Measurements from ENCODE around the gene RSRC2.
A peak's percentile ranks its signal among the peaks of the same experiment; 100 is the strongest.
"Not testable (repeated sequence)": the region's sequence is repeated elsewhere in the genome, so short reads cannot be mapped to it uniquely, and the experiment has no call there.

The RSRC2 gene

DNA sequence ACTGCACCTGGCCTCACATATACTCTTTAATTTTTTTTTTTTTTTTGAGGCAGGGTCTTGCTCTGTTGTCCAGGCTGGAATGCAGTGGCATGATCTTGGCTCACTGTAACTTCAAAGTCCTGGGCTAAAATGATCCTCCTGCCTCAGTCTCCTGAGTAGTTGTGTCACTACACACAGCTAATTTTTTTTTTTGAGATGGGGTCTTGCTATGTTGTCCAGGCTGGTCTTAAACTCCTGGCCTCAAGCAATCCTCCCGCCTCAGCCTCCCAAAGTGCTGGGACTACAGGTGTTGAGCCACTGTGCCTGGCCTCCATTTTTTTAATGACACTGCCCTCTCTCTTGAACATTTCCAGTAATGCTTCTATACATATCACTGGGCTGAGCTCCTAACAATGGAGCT is 42.4 kb downstream of the RSRC2 start:
- not testable (repeated sequence) for DNase-seq

DNA sequence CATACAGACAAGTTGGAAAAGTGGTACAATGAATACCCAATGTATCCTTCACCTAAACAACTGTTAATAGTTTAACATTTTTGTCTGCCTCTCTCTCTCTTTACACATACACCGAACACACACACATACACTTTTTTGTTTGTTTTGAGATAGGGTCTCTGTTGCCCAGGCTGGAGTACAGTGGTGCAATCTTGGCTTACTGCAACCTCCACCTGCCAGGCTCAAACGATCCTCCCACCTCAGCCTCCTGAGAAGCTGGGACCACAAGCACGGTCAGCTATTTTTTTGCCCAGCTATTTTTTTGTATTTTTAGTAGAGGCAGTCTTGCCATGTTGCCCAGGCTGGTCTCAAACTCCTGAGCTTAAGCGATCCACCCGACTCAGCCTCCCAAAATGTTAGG is 42.8 kb downstream of the RSRC2 start:
- DNase-seq, result no peak

DNA sequence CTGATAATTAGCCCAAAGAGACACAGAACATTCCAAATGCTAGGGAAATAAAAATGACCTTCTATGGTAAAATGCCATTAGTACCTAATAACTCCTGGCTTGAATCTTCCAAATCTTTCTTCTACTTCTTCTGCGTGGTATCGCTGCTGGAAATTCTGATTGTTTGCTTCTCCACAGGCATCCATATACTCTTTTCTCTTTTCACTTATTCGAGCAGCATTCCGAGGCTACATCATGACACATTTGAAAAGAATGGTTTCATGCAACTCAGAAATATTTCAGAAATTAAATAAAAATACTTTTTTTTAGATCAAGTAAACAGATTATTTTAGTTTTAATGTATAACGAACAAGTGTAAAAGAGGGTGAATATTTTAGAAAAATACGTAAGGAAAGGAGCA is 44.9 kb downstream of the RSRC2 start:
- DNase-seq, result no peak

DNA sequence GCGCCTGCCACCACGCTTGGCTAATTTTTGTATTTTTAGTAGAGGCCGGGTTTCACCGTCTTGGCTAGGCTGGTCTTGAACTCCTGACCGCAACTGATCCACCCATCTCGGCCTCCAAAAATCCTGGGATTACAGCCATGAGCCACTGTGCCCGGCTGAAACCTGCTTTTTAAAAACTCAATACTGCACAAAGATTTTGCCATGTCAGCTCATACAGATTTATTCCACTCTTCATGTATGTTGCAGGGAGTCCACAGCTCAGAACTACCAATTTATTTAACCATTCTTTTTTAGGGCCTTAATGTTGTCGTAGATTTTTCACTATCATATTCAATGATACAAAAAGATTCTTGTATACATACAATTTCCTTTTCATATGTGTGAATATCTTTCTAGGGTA is 46.0 kb downstream of the RSRC2 start:
- no peak for DNase-seq

DNA sequence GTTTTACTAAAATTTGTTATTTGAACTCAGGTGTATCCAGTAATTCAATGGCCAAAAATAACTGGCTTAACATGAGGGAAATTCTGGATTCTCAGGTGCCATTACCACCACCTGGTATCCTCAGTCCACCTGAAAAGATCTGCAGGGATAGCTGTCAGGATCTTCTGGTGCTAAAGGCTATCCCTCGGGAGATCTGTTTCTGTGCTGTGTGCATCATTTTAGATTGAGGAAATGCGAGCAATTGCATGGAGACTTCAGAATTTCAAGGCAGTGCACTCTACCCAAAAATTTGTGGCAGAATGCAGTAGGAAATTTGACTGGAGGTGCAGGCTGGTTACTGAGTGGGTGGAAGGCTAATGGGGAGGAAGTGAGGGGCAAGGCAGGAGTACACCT is 52.4 kb downstream of the RSRC2 start:
- DNase-seq, result no peak

DNA sequence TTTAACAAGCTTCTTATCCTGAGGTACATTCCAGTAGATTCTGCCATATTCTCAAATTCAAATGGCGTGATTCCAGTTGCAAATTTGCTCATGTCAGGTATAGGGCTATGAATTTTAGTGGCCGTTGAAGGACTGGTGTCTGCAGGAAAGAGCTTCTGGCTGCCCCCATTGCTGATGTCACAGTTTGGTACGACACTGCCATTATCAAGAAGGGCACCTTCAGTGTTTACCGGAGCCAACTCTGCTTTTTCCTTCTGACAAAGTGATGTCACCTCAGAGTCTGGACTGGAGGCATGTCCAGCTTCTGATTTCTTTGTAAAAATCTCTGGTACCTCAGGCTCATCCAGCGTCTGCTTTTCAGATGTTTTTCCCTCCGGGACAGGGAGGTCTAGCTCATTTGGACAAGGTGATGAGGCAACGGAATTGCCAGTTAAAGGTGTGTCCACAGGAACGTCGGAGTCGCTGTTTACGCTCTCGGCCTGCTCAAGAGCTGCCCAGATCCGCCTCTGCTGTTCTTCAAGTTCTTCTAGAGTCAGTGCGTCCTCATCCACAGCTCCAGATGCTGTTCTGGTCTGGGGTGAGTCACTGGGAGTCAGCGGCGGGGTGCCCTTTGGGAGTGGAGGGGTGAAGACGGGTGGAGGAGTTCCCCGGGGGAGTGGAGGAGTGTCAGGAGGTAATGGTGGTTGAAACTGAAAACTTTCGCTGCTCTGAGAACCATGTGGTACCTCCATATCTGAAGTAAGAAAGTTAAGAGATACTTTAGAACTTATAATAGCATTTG is 53.0 kb downstream of the RSRC2 start:
- no peak for DNase-seq

DNA sequence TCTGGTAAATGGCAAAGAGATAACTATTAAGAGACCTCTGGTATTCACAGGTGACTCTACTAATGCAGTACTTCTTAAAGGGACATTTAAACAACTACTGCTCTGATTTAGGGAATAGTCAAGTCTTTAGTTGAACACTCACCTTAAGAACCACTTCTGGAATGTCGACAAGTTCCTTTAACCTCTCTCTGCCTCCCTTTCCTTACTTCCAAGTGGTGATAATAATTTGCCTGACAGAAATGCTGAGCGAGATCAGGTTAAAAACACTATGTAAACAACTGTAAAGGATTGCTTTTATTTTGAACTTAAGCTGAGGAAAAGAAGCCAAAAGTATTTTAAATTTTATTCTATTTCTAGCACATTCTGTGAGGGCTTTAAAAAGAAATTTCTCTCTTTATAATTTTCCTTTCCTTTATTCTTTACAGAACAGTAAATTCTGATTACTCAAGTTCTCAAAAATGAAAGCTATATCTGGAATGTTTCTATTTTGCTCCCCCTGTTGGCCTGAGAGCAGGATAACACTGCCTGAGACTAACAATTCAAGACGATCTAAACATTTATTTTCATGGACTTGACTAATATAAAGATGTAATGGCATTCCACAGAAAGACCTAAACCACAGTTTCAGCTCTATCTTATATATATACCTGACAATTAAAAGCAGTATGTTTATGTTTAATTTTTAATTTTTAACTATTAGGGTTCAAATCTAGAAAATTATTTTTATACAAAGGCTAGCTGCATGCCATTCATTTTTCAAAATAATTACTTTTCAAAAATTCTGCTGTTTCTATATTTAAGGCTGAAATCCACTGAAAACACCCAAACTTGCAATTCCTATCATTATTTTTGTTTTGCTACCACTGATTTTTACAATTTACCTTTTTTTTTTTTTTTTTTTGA is 55.2 kb downstream of the RSRC2 start:
- DNase-seq, result peak; percentile 49 to 82 (median 66)

DNA sequence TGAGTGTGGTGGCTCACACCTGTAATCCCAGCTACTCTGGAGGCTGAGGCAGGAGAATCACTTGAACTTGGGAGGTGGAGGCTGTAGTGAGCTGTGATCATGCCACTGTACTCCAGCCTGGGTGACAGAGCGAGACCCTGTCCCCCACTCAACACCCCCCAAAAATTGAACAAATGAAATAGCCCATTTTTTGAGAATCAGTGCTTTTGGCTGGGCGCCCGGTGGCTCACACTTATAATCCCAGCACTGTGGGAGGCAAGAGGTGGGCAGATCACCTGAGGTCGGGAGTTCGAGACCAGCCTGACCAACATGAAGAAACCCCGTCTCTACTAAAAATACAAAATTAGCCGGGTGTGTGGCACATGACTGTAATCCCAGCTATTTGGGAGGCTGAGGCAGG is 56.2 kb downstream of the RSRC2 start:
- not testable (repeated sequence) for DNase-seq

DNA sequence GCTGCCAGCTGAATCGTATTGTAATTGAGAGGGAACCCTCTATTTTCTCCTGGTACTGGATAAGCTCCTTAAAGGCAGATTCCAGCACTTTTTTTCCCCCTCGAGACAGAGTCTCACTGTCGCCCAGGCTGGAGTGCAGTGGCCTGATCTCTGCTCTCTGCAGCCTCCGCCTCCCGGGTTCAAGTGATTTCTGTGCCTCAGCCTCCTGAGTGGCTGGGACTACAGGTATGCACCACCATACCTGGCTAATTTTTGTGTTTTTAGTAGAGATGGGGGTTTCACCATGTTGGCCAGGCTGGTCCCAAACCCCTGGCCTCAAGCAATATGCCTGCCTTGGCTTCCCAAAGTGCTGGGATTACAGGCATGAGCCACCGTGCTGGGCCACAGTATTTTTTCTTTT is 56.9 kb downstream of the RSRC2 start:
- not testable (repeated sequence) for DNase-seq

DNA sequence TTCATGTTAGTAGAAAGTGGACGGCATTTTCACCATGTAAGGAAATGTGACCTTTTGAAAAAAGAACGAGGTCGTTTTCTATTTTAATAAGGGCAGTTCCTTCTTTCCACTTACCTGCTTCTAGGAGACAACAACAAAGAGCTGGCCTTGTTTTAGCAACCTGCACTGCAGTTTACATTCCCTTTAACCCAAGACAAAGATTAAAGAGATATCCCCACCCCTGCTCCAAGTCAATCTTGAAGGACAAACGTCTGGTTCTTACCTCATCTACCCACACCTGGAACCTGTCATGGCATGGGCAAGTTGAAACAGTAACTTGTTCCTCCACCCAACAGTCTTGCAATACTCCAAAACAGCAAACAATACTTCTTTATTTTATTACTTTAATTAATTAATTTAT is 58.8 kb downstream of the RSRC2 start:
- no peak for DNase-seq

DNA sequence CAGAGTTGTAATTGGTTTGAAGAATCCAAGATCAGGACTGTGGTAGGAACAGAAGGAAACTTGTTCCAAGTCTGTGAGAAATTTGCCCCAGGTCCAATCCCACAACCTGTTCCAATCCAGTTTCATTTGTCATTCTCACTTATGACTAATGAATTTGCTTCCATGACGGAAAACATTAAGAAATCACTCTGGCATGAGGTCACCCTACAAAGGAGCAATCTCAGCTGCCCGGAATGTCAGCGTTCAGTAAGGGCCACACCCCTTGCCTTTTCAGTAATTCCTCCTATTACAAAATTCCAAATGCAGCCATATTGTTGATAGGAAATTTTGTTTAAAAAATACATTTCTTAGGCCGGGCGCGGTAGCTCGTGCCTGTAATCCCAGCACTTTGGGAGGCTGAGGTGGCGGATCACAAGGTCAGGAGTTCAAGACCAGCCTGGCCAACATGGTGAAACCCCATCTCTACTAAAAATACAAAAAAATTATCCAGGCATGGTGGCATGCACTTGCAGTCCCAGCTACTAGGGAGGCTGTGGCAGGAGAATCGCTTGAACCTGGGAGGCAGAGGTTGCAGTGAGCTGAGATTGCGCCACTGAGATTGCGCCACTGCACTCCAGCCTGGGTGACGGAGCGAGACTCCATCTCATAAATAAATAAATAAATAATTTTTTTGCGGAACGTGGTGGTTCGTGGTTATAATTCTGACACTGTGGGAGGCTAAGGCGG is 62.3 kb downstream of the RSRC2 start:
- DNase-seq, result peak; percentile 63 to 85 (median 70)

DNA sequence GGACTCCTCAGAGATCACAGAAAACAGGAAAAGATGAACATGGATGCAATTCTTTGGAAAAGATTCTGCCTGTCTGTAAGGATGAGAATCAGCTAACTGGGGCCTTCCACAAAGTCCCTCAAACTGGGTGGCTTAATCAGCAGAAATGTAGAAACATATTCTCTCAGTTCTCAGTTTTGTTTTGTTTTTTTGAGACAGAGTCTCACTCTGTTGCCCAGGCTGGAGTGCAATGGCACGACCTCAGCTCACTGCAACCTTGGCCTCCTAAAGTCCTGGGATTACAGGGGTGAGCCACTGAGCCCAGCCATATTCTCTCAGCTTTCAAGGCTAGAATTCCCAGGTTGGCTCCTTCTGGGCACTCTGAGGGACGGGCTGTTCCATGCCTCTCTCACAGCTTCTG is 66.1 kb downstream of the RSRC2 start:
- no peak for DNase-seq

DNA sequence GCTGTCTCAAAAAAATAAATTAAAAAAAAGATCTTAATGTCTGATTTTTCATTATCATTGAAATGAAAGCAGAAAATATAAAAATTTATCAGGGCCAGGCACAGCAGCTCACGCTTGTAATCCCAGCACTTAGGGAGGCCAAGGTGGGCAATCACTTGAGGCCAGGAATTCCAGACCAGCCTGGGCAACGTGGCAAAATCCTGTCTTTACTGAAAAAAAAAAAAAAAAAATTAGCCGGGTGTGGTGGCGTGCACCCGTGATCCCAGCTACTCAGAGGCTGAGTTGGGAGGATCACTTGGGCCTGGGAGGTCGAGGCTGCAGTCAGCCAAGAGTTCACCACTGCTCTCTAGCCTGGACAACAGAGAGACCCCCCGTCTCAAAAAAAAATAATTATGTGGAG is 66.7 kb downstream of the RSRC2 start:
- DNase-seq, result no peak

DNA sequence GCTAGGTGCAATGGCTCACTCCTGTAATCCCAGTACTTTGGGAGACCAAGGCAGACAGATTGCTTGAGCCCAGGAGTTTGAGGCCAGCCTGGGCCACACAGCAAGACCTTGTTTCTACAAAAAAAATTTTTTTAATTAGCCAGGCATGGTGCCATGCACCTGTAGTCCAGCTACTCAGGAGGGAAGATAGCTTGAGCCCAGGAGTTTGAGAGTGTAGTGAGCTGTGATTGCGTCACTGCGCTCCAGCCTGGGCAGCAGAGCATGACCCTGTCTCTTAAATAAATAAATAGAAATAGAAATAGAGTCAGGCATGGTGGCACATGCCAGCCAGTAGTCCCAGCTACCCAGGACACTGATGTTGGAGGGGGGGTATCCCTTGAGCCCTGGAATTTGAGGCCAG is 67.5 kb downstream of the RSRC2 start:
- no peak for DNase-seq

DNA sequence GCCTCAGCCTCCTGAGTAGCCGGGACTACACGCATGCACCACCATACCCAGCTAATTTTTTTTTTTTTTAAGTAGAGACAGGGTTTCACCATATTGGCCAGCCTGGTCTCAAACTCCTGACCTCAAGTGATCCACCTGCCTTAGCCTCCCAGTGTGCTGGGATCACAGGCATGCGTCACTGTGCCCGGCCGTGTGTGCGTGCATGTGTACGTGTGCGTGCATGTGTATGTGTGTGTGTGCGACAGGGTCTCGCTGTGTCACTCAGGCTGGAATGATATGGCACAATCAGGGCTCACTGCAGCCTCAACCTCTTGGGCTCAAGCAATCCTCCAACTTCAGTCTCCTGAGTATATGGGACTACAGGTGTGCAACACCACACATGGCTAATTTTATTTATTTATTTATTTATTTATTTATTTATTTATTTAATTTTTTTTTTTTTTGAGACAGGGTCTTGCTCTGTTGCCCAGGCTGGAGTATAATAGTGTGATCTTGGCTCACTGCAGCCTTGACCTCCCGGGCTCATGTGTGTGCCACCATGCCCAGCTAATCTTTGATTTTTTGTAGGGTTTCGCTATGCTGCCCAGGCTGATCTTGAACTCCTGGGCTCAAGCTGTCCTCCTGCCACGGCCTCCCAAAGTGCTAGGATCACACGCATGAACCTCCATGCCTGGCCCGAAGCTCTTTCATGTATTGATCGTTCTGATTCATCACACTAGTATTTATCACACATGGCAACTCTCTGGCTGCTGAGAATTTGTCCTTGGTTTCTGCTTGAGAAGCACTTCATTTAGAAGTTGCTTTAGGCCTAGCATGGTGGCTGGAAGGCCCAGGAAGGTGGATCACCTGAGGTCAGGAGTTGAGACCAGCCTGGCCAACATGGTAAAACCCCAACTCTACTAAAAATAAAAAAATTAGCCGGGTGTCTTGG is 68.4 kb downstream of the RSRC2 start:
- no peak for DNase-seq

DNA sequence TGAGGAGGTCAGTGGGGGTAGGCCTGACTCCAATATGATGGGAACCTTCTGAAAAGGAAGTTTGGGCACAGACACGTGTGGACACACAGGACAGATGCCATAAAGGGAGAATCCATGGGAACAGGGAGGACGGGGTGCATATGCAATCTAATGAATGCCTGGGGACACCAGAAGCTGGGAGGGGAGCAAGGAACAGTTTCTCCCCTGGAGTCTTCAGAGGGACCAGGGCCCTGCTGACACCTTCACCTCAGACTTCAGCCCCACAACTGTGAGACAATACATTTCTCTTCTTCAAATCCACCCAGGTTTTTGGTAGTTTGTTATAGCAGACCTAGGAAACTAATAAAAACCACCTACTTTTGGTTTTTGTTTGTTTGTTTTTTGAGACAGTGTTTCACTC is 69.1 kb downstream of the RSRC2 start:
- DNase-seq, result no peak

DNA sequence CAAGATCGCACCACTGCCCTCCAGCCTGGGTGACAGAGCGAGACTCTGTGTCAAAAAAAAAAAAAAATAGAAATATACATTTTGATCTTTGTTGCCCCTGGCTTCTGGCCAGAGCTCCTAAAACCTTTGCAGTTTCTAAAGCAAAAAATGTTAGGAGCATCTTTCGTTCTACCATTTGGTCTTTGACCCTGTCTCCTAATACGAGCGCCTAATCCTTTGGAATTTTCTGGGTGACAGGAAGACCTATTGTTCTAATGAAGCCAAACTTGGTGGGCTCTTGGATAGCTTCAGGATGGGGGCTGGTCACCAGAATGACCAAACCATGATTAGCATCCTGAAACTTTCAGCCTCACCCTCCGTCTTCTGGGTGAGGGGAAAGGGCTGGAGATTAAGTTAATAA is 72.0 kb downstream of the RSRC2 start:
- no peak for DNase-seq

DNA sequence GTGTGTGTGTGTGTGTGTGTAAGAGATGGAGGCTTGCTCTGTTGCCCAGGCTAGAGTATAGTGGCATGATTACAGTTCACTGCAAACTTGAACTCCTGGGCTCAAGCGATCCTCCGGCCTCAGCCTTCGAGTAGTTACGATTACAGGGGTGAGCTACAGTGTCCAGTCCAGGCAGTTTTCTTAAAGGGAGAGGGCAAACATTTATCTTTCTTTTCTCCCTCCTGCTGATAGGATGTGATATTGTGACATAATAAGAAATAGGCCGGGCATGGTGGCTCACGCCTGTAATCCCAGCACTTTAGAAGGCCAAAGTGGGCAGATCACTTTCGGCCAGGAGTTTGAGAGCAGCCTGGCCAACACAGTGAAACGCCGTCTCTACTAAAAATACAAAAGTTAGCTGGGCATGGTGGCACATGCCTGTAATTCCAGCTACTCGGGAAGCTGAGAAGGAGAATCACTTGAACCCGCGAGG is 72.5 kb downstream of the RSRC2 start:
- no peak for DNase-seq
